Activated CD4-positive, CD25-positive, alpha-beta regulatory T cell treated with anti-CD3 and anti-CD28 coated beads, Interleukin-2, amount 50 U/mL, for 72 hours (primary cell): ENCODE measurements around the gene TCFL5.

Source experiments
- DNase-seq: peaks from one replicate; pipeline ENCODE4 v3.0.0; 2021

TCFL5 gene

DNA sequence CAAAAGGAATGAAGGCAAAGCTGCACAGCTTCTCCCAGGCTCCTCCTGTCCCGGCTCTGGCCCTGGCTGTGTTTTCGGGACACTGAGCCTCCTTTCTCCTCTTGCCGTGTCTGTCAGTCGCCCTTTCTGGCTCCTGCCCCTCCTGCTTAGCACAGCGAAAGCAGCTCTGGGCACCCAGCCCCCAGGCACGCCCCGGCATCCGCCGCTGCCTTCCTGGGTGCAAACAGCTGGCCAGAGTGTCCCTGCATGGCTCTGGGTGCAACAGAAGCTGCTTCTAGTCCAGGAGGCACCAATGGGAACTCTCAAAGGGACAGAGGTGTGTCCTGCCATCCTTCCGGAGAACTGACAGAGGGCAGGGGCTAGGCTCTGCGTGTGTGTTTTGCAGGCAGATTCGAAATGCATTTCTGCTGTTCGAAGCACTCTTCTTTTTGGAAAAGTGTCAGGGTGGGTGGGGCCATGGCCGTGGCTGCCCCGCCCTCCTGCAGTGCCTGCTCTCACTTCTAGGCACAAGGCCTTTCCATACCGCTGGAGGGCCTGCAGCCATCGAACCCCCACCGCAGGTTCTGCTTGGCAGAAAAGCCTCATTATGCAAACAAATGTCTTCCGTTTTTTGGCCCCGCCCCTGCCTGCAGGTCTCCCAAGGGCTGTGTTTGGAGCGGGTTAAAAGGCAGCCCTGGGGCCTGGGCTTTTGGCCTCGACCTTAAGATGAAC, 29.3 kb downstream of the TCFL5 start:
- DNase-seq, result no peak

GRCh38 chr20:62831854-62832211, 29.8 kb downstream of the TCFL5 start:
- DNase-seq, result no peak

- DNase-seq, result no peak
Observed at GRCh38 chr20:62831361-62831788, 30.2 kb downstream of the TCFL5 start.

GRCh38 chr20:62830821-62831220, 30.8 kb downstream of the TCFL5 start:
- DNase-seq, result no peak

- DNase-seq, result no peak
Observed at GRCh38 chr20:62830251-62830650, 31.4 kb downstream of the TCFL5 start.

- no peak for DNase-seq
Observed at GRCh38 chr20:62829231-62830230, 32.1 kb downstream of the TCFL5 start.

- no peak for DNase-seq
Observed at GRCh38 chr20:62828511-62829230, 33.0 kb downstream of the TCFL5 start.

GRCh38 chr20:62828051-62828450, 33.6 kb downstream of the TCFL5 start:
- DNase-seq, result no peak

DNA sequence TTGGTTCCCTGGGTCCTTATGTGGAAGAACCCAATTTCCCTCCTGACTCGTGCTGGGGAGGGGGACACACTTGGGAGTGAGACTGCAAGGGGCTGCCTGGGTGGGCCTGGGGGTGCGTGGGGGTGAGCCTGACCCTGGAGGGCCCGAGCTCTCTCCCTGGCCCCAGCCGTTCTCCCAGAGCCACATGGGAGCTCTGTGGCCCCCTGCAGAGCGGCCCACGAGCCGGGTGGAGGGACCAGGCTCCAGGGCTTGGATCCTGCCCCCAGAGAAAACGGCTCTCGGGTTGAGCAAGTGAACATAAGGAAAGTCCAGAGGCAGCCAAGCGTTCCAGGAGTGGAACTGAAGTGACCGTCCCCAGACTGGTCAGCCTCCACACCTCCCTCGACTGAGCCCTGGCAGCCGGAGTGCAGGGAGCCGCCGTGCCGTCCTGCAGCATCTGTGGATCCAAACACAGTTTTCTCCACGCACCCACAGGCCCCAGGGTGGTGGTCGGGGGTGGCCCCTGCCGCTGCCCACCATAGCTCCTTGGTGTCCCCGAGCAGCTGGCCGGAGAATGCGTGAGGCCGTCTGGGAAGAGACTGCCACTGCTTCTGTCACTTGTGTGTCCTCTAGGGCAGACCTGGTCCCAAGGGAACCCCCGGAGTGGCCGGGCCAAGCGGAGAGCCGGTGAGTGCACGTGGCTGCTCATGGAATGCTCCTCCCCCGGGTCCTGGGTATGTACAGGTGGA, 34.1 kb downstream of the TCFL5 start:
- no peak for DNase-seq

DNA sequence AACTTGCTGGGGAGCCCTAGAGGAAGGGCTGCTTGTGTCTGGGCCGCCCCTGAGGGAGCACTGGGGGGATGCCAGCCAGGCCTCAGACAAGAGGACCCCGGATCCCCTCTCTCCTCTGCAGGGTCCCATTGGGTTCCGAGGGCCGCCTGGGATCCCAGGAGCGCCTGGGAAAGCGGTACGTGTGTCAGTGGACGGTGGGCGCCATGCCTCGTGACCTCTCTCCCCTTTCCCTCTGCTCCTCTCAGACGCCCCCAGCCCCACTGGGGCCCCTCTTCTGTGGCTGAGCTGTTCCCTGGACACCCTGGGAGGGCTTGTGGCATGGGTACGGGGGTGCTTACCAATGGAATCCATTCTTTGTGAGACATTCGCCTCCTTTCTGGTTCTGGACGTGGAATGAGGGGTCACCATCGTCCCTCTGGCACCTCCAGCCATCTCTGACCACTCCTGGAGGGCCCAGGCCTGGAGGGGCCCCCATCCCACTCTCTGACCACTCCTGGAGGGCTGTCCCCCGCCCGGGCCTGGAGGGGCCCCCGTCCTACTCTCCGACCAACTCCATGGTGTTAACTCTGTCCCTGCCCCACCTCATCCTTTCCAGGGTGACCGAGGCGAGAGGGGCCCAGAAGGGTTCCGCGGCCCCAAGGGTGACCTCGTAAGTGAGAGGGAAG, 34.8 kb downstream of the TCFL5 start:
- DNase-seq, result no peak

DNA sequence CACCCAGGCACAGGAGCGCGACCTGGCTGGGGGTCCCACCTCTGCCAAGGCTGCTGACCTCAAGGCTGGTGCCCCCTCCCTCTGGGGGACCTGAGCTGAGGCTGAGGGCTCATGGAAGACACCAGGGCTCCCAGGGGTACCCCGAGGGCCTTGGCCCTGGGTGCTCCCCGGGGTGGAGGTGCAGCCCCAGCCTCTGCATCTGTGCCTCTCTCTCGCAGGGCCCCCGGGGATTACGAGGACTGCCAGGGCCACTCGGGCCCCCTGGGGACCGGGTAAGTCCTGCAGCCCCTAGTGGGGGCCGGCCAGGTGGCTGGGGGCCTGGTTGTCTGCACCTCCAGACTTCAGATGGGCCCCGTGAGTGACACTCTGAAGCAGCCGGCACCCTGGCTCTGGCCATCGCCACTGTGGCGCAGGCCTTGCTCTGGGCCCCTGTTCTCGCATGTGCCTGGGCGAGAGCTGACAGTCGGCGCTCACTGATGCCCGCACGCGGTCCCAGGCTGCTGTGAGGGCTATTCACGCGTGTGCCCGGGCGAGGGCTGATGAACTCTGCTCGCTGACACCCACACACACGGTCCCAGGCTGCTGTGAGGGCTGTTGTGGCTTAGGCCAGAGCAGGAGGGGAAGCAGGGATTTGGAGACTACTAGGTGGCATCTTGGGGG, 35.5 kb downstream of the TCFL5 start:
- no peak for DNase-seq

DNA sequence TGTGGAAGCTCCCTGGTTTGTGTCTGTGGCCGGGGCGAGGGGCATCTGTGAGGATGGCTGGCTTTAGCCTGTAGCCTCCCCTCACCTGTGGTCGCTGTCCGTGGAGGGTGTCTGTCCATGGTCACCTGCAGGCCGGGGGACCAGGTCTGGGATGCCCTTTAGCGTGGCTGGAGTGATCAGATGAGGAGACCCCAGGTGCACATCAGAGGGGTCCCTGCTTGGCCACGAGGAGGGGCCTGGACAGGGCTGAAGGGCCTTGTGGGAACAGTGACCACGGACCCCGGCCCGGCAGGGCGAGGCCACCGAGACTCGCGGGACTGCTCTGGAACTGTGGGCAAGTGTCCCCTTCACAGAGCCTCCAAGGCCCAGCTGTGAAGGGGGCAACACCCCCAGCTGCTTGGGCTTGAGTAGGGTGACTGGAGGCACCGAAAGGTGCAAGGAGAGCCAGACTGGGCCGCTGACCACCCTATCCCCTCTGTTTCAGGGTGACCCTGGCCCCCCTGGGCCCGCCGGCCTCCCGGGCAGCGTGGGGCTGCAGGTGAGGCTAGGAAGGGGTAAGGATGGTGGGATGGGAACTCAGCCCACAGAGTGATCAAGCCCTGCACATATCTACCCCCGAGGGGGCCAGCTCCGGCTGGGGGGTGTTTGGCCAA, 36.2 kb downstream of the TCFL5 start:
- no peak for DNase-seq

- DNase-seq, result no peak
Observed at GRCh38 chr20:62824476-62825332, 36.9 kb downstream of the TCFL5 start.

DNA sequence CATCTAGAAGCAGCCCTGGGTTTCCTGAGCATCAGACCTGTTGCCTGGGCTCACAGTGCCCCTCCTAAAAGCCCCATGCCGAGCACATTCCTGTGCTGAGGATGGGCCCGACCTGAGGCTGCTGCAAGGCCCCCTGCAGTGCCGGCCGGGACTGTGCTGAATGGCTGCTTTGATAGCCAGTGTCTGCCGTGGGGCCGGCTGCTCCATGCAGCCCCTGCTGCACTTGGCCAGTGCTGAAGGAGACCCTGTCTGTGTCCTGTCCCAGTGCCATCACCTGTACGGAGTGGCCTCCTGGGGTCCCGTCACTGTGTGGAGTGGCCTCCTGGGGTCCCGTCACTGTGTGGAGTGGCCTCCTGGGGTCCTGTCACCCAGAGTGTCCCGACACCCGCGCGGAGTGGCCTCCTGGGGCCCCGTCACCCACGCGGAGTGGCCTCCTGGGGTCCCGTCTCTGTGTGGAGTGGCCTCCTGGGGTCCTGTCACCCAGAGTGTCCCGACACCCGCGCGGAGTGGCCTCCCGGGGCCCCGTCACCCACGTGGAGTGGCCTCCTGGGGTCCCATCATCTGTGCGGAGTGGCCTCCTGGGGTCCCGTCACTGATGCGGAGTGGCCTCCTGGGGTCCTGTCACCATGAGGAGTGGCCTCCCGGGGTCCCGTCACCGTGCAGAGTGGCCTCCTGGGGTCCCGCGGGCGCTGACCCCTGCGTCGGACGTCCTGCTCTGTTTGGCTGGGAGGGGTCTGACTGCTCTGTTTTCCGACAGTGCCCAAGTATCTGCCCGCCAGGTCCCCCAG, 37.7 kb downstream of the TCFL5 start:
- DNase-seq, result no peak

GRCh38 chr20:62822788-62823651, 38.6 kb downstream of the TCFL5 start:
- DNase-seq, result no peak

DNA sequence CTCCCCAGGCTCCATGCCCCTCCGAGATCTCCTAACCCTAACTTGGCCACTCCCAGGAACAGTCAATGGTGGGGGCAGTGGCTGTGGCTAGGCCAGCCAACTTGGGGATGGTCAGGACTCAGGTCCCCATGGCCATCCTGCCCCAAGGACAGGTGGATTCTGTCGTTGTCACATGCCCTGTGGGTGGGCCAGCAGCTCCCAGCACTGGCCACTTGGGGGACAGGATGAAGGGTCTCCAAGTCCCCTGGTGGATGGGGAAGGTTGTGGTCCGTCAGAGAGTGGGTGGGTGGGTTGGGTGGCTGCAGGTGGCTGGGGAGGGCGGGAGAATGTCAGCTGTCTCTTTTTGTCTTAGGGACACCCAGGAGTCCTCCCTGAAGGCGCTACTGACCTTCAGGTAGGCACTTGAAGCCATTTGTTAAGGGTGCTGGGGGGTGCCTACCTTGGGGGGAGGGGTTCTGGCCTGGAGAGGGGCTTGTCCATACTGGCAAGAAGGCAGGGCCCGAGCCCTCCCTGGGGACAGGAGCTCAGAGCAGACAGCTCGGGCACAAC, 39.3 kb downstream of the TCFL5 start:
- no peak for DNase-seq

DNA sequence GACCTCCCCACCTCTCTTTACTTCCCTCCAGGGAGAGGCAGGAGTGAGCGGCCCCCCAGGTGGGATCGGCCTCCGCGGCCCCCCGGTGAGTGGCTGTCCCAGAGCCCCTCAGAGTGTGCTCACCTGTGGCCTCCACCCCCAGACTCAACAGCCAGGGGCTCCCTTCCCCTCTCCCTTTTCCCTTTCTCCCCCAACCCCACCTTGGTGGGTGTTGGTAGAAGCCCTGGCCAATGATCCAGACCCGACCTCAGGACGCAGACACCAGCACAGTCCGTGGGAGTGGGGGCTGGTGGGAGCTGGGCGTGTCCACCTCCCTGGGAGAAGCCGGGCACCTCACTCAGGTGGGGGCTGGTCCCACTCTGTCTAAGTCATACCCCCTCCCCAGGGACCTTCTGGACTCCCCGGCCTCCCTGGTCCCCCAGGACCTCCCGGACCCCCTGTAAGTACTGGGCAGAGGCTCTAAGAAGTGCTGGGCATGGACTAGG, 39.9 kb downstream of the TCFL5 start:
- DNase-seq, result no peak
